SK-N-SH treated with all-trans-retinoic acid at 6 μM for 48 hours (cell line): Measurements from ENCODE around the gene THSD4.

Experiments used
- CREB5 ChIP-seq: fragments of 250-450 bp; sonication (Bioruptor Pico); IDR thresholded peaks from 2 replicates; pipeline ENCODE4 v1.5.1; 2020; ENCODE audit warnings: low read depth, mild to moderate bottlenecking, moderate library complexity
- CSDC2 ChIP-seq: fragments of 250-450 bp; sonication (Bioruptor Pico); IDR thresholded peaks from 2 replicates; pipeline ENCODE4 v1.5.0; 2020; ENCODE audit warnings: mild to moderate bottlenecking, moderate library complexity
- GLIS3 ChIP-seq: fragments of 250-450 bp; sonication (Bioruptor Pico); IDR thresholded peaks from 2 replicates; pipeline ENCODE4 v1.5.0; 2020; ENCODE audit warnings: mild to moderate bottlenecking, moderate library complexity
- ISL1 ChIP-seq: fragments of 250-450 bp; sonication (Bioruptor Pico); IDR thresholded peaks from 2 replicates; pipeline ENCODE4 v2.1.2; 2022; ENCODE audit warnings: mild to moderate bottlenecking, moderate library complexity
- RARB ChIP-seq: fragments of 250-450 bp; sonication (Bioruptor Pico); IDR thresholded peaks from 2 replicates; pipeline ENCODE4 v1.8.0; 2021; ENCODE audit warnings: mild to moderate bottlenecking, moderate library complexity
- TOX ChIP-seq: fragments of 250-450 bp; sonication (Bioruptor Pico); IDR thresholded peaks from 2 replicates; pipeline ENCODE4 v1.8.0; 2021; ENCODE audit warnings: mild to moderate bottlenecking, moderate library complexity, borderline replicate concordance
- ZFP3 ChIP-seq: fragments of 250-450 bp; sonication (Bioruptor Pico); IDR thresholded peaks from 2 replicates; pipeline ENCODE4 v1.5.0; 2020; ENCODE audit warnings: mild to moderate bottlenecking, moderate library complexity
- ZNF565 ChIP-seq: fragments of 450-650 bp; formaldehyde crosslinking; conservative IDR thresholded peaks from 2 replicates; pipeline ENCODE4 v1.5.0; 2020; ENCODE audit warnings: low read depth, mild to moderate bottlenecking, moderate library complexity
- TF ChIP-seq, protein P1 (sequence below): fragments of 250-450 bp; sonication (Bioruptor Pico); IDR thresholded peaks from 2 replicates; pipeline ENCODE4 v1.8.0; 2020; ENCODE audit warnings: mild to moderate bottlenecking, moderate library complexity, borderline replicate concordance
- TF ChIP-seq, protein P2 (sequence below): fragments of 250-450 bp; sonication (Bioruptor Pico); IDR thresholded peaks from 2 replicates; pipeline ENCODE4 v1.5.1; 2021; ENCODE audit warnings: mild to moderate bottlenecking, moderate library complexity

DNA sequence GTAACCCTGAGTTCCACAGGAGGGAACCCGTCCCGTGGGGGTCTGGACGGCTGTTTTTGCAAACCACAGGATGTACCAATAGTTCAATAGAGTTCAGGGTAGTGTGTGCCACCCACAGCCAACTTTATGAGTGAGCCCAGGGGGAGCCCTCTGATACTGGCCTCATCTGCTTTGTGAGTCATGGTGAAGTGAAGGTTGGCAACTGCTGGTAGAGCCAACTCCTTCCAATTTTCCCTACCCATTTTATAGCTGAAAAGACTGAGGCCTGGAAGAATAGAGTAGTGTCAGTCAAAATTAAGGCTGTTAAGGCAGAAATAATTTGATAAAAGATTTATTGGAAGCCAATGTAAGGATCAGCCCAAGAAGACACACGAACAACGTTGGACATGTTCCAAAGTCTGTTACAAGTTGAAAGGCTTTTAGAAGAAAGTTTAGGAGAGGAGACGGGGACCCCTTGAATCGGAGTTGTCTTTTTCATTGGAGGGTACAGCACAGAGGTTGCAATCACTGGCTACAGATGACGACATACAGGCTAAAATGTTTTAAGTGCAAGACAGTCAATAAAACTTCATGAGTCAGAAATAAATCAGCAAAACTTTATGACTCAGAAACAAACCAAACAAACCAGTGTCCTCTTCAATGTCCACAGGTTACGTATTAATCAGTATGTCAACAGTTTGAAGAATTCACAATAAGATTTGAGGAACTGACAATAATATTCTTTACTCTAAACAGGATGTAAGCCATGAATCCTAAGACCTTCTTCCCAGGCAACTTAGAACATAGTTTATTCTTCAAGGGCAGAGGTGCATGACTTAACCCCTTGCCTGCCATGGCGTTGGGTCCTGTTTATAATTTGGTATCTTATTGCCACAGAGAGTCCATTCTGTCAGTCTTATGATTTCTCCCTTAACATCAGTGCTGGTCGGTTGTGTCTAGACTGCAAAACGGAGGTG lies 632.1 kb downstream of the THSD4 start:
- TF ChIP-seq, protein P1, sequence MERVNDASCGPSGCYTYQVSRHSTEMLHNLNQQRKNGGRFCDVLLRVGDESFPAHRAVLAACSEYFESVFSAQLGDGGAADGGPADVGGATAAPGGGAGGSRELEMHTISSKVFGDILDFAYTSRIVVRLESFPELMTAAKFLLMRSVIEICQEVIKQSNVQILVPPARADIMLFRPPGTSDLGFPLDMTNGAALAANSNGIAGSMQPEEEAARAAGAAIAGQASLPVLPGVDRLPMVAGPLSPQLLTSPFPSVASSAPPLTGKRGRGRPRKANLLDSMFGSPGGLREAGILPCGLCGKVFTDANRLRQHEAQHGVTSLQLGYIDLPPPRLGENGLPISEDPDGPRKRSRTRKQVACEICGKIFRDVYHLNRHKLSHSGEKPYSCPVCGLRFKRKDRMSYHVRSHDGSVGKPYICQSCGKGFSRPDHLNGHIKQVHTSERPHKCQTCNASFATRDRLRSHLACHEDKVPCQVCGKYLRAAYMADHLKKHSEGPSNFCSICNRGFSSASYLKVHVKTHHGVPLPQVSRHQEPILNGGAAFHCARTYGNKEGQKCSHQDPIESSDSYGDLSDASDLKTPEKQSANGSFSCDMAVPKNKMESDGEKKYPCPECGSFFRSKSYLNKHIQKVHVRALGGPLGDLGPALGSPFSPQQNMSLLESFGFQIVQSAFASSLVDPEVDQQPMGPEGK (CRISPR knock-in tag), result no peak
- TF ChIP-seq ZNF565 (CRISPR knock-in tag) (no peak), ISL1 (peak; percentile 67), GLIS3 (CRISPR knock-in tag) (no peak), ZFP3 (CRISPR knock-in tag) (no peak), CREB5 (no peak), TOX (CRISPR knock-in tag) (no peak), CSDC2 (CRISPR knock-in tag) (0 out of 2 replicates have a peak, but pooled peaks have one; percentile 36), RARB (CRISPR knock-in tag) (no peak)
- TF ChIP-seq, protein P2, sequence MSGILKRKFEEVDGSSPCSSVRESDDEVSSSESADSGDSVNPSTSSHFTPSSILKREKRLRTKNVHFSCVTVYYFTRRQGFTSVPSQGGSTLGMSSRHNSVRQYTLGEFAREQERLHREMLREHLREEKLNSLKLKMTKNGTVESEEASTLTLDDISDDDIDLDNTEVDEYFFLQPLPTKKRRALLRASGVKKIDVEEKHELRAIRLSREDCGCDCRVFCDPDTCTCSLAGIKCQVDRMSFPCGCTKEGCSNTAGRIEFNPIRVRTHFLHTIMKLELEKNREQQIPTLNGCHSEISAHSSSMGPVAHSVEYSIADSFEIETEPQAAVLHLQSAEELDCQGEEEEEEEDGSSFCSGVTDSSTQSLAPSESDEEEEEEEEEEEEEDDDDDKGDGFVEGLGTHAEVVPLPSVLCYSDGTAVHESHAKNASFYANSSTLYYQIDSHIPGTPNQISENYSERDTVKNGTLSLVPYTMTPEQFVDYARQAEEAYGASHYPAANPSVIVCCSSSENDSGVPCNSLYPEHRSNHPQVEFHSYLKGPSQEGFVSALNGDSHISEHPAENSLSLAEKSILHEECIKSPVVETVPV (CRISPR knock-in tag), result no peak
